Vagina (tissue), 2 donors: ENCODE measurements around the gene SMPD3. TPM values are rescaled to one million over a fixed set of nuclear protein-coding genes. Genes with fewer than 3 reads are reported as not detected.
A peak's percentile ranks its signal among the peaks of the same experiment; 100 is the strongest.

ENCODE experiments used
- DNase-seq, 2 donors: peaks; one replicate each; pipeline ENCODE4 v3.0.0-alpha.2; 2017; ENCODE audit errors: extremely low spot score in 2 of 2
- H3K27ac ChIP-seq: fragments of 200-600 bp; sonication (generic); one replicate; pipeline ENCODE4 v1.5.1; 2019
- H3K27me3 ChIP-seq: fragments of 200-600 bp; sonication (generic); one replicate; pipeline ENCODE4 v1.5.1; 2019
- H3K36me3 ChIP-seq, 2 donors: fragments of 200-600 bp; sonication (generic); one replicate each; pipeline ENCODE4 v1.5.1; 2017 to 2019
- H3K4me1 ChIP-seq: fragments of 200-600 bp; sonication (generic); one replicate; pipeline ENCODE4 v1.5.1; 2019
- H3K4me3 ChIP-seq, 2 donors: fragments of 200-600 bp; sonication (generic); 1 replicate in 1 of 2; 2 replicates in 1 of 2; pipeline ENCODE4 v1.5.1; 2016 to 2019
- H3K9me3 ChIP-seq: fragments of 200-600 bp; sonication (generic); one replicate; pipeline ENCODE4 v1.5.1; 2019
- CTCF ChIP-seq, 3 experiments: fragments of 450-650 bp in 2 of 3; fragments of 200-600 bp in 1 of 3; sonication (generic) in 1 of 3; IDR thresholded peaks; one replicate each; pipeline ENCODE4 v1.5.1; 2017 to 2019; ENCODE audit warnings: antibody characterized with exemption in 3 of 3, mild to moderate bottlenecking in 2 of 3, moderate library complexity in 2 of 3
- POLR2A ChIP-seq, 2 donors: fragments of 450-650 bp; IDR thresholded peaks; one replicate each; pipeline ENCODE4 v1.6.1; 2017; ENCODE audit warnings: antibody characterized with exemption in 2 of 2, mild to moderate bottlenecking in 2 of 2, moderate library complexity in 2 of 2
- POLR2AphosphoS5 ChIP-seq, 2 donors: sonication (generic); formaldehyde crosslinking; IDR thresholded peaks; one replicate each; pipeline ENCODE4 v1.9.0; 2017; ENCODE audit warnings: antibody characterized with exemption in 2 of 2, mild to moderate bottlenecking in 2 of 2, low read depth in 1 of 2; ENCODE audit not compliant: insufficient read depth in 1 of 2
- intact Hi-C: fragments of 100-400 bp; cut with DNase I; formaldehyde crosslinking; loops from one replicate; pipeline ENCODE4 v1.15.1; 2023
- total RNA-seq: library from RNA; depleted of rRNA; stranded (reverse); fragments of >200 nt; gene quantifications from one replicate; pipeline ENCODE4 v1.2.3, GENCODE V29; 2016

Gene SMPD3
- total RNA-seq, 1 donor from 2014 or later = 3.4 TPM

GRCh38 chr16:68362947-68363657, 85.2 kb downstream of the SMPD3 start:
- Histone ChIP-seq H3K36me3 (peaks cover 0 to 1% of the 10 kb centered on the region in 2 donors), H3K27ac (no peak overlapping the region), H3K4me3 (no peak overlapping the region), H3K27me3 (no peaks in the 10 kb centered on the region), H3K4me1 (peaks cover 18% of the 10 kb centered on the region), H3K9me3 (no peaks in the 10 kb centered on the region)
- no peak for DNase-seq
- intact Hi-C loops = no loop called here
- no peak for TF ChIP-seq CTCF (IDR thresholded peaks at IDR 0.05)
- TF ChIP-seq POLR2AphosphoS5 (IDR thresholded peaks at IDR 0.05; ENCODE audit: insufficient read depth in 1 of 2, low read depth in 1 of 2) = no peak
- no peak for TF ChIP-seq POLR2A (IDR thresholded peaks at IDR 0.05)

DNA sequence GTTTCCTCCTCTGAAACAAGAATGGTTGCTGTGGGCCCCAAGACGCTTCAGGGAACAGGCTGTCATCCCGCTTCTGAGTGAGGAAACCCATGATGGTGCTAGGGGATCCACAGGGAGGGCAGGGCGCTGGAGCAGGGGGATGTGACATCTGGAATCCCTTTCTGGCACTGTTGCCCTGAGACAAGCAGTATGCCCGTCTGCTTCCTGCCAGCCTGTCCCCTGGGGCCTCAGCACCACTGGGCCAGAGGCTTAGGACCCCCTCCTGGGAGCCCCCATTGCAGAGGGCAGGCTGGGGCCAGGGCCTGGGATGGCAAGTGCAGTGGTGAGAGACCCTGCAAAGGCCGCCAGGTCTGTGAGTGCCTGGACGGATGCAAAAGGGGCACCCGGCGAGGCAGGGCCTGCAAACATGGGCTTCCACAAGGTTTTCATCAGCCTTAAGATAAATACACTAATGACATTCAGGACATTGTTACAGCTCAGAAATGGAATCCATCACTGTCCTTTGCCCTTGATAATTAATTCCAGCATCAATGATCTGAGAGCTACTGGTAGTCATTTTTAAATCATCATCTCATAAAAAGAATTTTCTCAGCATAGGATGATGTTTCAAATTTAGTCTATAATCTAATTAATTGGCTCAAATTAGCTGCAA, 85.9 kb downstream of the SMPD3 start:
- no peak for TF ChIP-seq CTCF (IDR thresholded peaks at IDR 0.05)
- TF ChIP-seq POLR2A (IDR thresholded peaks at IDR 0.05) = no peak
- TF ChIP-seq POLR2AphosphoS5 (IDR thresholded peaks at IDR 0.05; ENCODE audit: insufficient read depth in 1 of 2, low read depth in 1 of 2) = no peak
- Histone ChIP-seq H3K36me3 (peaks cover 0 to 9% of the 10 kb centered on the region in 2 donors), H3K4me1 (peaks cover 18% of the 10 kb centered on the region)

DNA sequence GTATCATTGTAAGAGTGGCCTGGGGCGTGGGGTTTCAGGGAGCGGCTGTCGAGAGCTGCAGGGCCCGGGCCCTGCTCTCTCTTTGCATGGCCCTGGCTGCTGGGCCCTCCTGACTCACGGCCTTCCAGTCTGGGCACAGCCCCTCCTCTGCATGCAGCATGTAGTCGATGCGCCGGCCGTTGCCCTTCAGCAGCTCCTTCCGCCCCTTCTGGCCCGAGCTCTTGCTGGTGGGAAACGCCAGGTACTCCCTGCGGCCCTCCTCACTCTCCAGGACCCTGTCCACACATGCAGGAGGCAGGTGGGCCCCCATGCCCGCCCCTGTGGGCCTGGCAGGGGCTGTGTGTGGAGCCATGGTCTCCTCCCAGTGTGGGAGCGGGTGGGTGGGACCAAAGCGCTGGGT, 86.8 kb downstream of the SMPD3 start:
- Histone ChIP-seq H3K4me1 (peaks cover 18% of the 10 kb centered on the region), H3K9me3 (no peaks in the 10 kb centered on the region), H3K27ac (no peak overlapping the region), H3K27me3 (no peaks in the 10 kb centered on the region), H3K36me3 (peaks cover 0 to 18% of the 10 kb centered on the region in 2 donors), H3K4me3 (peak overlapping the region in 1 of 2 donors; percentile 10)
- DNase-seq = no peak
- intact Hi-C loops = no loop called here
- no peak for TF ChIP-seq POLR2AphosphoS5 (IDR thresholded peaks at IDR 0.05; ENCODE audit: insufficient read depth in 1 of 2, low read depth in 1 of 2)
- no peak for TF ChIP-seq CTCF (IDR thresholded peaks at IDR 0.05)
- TF ChIP-seq POLR2A (IDR thresholded peaks at IDR 0.05) = no peak

More for the DNA sequence above, 85.9 kb downstream of the SMPD3 start:
- intact Hi-C loops = no loop called here
- no peak for DNase-seq
- no peak overlapping the region for H3K4me3 ChIP-seq
- H3K9me3 ChIP-seq = no peaks in the 10 kb centered on the region
- no peak overlapping the region for H3K27ac ChIP-seq
- H3K27me3 ChIP-seq = no peaks in the 10 kb centered on the region

DNA sequence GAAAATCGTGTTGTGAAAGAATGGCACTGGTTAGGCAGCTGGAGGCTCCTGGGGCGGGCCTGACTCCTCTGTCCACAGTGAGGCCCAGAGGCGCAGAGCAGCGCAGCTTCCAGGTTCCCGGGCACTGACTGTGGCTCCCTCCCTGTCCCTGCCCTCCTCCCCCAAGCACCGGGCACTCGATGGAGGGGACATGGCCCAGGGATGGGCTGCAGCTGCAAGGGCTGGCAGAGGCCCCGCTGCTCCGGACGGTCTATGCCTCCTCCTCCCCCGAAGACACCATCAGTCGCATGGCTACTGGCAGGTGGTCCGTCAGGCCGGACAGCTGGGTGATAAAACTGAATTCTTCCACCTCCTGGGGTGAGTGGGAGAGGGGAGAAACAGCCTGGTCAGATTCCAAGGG, 87.4 kb downstream of the SMPD3 start:
- Histone ChIP-seq H3K4me1 (peaks cover 18% of the 10 kb centered on the region), H3K27ac (no peak overlapping the region), H3K36me3 (peaks cover 0 to 23% of the 10 kb centered on the region in 2 donors), H3K9me3 (no peaks in the 10 kb centered on the region), H3K4me3 (no peak overlapping the region), H3K27me3 (no peaks in the 10 kb centered on the region)
- TF ChIP-seq POLR2A (IDR thresholded peaks at IDR 0.05) = no peak
- TF ChIP-seq POLR2AphosphoS5 (IDR thresholded peaks at IDR 0.05; ENCODE audit: insufficient read depth in 1 of 2, low read depth in 1 of 2) = no peak
- TF ChIP-seq CTCF (IDR thresholded peaks at IDR 0.05) = no peak
- DNase-seq = no peak
- intact Hi-C loops = no loop called here

- no peak overlapping the region for H3K4me3 ChIP-seq
- intact Hi-C loops = no loop called here
- peaks cover 18% of the 10 kb centered on the region for H3K4me1 ChIP-seq
- H3K9me3 ChIP-seq = no peaks in the 10 kb centered on the region
- no peaks in the 10 kb centered on the region for H3K27me3 ChIP-seq
- no peak for TF ChIP-seq POLR2AphosphoS5 (IDR thresholded peaks at IDR 0.05; ENCODE audit: insufficient read depth in 1 of 2, low read depth in 1 of 2)
- TF ChIP-seq POLR2A (IDR thresholded peaks at IDR 0.05) = no peak
- DNase-seq = no peak
- H3K27ac ChIP-seq = no peak overlapping the region
- peaks cover 0 to 27% of the 10 kb centered on the region in 2 donors for H3K36me3 ChIP-seq
These were observed 87.8 kb downstream of the SMPD3 start for GRCh38 chr16:68360547-68360946.
